Measurements from ENCODE around the gene PLPPR3.
"Not testable (repeated sequence)": the region's sequence is repeated elsewhere in the genome, so short reads cannot be mapped to it uniquely, and the experiment has no call there.

Gene PLPPR3

DNA sequence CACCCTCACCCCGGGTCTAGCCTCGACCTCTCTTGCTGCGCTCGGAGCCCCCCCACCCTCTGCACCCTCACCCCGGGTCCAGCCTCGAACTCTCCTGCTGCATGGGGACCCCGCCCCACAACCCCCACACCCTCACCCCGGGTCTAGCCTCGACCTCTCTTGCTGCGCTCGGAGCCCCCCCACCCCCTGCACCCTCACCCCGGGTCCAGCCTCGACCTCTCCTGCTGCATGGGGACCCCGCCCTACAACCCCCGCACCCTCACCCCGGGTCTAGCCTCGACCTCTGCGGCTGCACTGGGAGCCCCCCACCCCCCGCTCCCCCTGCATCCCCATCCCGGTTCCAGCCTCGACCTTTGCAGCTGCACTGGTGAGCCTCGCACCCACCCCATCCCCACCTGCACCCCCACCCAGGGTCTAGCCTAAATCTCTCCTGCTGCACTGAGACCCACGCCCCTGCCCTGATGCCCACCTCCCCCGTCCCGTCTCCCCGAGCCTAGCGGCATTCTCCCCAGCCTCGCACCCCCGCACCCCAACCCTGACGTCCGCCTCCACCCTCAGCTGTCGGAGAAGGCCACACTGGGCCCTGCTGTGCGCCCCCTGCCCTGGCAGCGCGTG is 39.5 kb upstream of the PLPPR3 start:
- TF ChIP-seq GATA1 (IDR thresholded peaks at IDR 0.05; ENCODE audit: low read depth, low read length) (no peak), POLR2A (IDR thresholded peaks at IDR 0.05; ENCODE audit: low read length) (no peak)
- no peak for DNase-seq

DNA sequence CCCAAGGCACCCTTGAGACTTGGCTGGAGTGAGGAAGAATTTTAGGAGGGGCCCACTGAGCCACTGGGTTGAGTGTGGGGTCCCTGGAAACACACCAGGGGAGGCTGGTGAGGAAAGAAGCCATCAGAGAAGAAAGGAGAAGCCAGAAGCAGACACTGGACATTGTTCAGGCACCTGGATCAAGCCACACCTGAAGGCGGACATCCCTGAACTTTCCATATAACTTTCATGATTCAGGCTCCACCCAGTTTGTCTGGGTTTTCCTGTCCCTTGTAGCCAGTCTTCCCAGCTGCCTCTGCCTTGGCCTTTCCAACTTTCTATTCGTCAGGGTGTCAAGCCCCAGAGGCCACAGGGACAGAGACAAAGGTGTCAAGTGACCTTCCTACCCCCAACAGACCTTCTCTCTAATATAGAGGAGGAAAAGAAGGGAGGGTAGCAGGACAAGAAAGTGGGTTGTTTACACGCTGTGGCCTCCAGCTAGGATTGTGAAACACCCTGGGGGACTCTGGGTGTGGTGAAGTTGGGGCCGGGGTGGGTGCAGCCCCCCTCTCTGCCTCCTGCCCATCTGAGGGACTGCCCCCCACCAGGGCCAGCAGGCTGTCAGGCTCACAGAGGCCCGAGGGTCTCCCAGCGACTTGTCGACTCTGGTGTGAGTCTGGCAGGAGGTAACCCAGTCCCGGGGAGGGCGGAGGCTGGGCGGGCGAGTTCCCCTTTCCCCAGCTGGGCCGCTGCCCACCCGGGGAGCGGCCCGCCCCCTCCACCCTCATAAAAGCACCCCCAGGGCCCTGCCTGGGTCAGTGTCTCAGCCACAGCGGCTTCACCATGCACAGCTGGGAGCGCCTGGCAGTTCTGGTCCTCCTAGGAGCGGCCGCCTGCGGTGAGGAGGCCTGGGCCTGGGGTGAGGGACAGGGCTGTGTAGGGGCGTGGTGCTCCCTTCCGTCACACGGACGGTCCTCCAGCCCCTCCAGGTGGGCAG is 37.4 kb upstream of the PLPPR3 start, which contains the start of gene CFD:
Gene CFD (plus strand): TSS at position 797 of the 976 bp plus-strand sequence. CDS start 26 bp downstream, at position 823.
- TF ChIP-seq GATA1 (IDR thresholded peaks at IDR 0.05; ENCODE audit: low read depth, low read length): no peak
- no peak for TF ChIP-seq POLR2A (IDR thresholded peaks at IDR 0.05; ENCODE audit: low read length)
- DNase-seq: no peak

GRCh38 chr19:858284-858683 is 36.5 kb upstream of the PLPPR3 start:
- no peak for TF ChIP-seq GATA1 (IDR thresholded peaks at IDR 0.05; ENCODE audit: low read depth, low read length)
- no peak for TF ChIP-seq POLR2A (IDR thresholded peaks at IDR 0.05; ENCODE audit: low read length)
- no peak for DNase-seq

DNA sequence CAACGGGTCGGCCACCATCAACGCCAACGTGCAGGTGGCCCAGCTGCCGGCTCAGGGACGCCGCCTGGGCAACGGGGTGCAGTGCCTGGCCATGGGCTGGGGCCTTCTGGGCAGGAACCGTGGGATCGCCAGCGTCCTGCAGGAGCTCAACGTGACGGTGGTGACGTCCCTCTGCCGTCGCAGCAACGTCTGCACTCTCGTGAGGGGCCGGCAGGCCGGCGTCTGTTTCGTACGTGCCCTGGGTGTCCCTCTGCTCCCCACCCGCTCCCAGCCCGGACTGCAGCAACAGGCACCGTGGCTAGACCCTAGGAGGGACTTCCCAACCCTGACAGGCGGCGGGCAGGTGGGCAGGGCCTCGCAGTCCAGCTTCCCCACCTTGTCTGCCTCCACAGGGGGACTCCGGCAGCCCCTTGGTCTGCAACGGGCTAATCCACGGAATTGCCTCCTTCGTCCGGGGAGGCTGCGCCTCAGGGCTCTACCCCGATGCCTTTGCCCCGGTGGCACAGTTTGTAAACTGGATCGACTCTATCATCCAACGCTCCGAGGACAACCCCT is 33.9 kb upstream of the PLPPR3 start:
- DNase-seq: no peak
- no peak for TF ChIP-seq POLR2A (IDR thresholded peaks at IDR 0.05; ENCODE audit: low read length)
- no peak for TF ChIP-seq GATA1 (IDR thresholded peaks at IDR 0.05; ENCODE audit: low read depth, low read length)

DNA sequence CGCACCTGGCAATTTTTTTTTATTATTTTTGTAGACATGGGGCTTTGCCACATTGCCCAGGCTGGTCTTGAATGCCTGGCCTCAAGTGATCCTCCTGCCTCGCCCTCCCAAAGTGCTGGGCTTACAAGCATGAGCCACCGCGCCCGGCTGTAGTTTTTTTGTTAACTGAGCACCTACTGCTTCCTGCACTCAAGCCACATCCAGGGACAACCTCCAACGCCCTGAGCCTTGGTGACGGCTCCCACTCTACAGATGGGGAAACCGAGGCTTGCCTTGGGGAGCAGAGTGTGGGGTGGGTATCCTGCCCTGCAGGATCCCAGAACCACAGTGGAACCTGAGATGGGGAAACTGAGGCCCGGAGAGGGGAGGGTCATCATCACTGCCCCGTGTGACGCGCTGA is 33.4 kb upstream of the PLPPR3 start:
- no peak for TF ChIP-seq GATA1 (IDR thresholded peaks at IDR 0.05; ENCODE audit: low read depth, low read length)
- no peak for DNase-seq

DNA sequence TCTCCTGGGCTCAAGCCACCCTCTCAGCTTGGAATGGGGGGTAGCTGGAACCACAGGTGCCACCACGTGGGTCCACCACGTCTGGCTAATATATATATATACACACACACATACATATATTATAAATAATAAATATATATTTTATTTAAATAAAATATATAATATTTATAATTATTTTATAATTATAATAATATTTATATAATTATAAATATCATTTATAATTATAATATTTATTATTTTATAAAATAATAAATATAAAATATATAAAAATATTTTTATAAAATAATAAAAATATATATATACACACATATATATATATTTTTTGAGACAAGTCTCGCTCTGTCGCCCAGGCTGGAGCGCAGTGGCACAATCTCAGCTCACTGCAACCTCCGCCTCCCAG is 32.8 kb upstream of the PLPPR3 start:
- DNase-seq: no peak
- TF ChIP-seq POLR2A (IDR thresholded peaks at IDR 0.05; ENCODE audit: low read length): no peak

DNA sequence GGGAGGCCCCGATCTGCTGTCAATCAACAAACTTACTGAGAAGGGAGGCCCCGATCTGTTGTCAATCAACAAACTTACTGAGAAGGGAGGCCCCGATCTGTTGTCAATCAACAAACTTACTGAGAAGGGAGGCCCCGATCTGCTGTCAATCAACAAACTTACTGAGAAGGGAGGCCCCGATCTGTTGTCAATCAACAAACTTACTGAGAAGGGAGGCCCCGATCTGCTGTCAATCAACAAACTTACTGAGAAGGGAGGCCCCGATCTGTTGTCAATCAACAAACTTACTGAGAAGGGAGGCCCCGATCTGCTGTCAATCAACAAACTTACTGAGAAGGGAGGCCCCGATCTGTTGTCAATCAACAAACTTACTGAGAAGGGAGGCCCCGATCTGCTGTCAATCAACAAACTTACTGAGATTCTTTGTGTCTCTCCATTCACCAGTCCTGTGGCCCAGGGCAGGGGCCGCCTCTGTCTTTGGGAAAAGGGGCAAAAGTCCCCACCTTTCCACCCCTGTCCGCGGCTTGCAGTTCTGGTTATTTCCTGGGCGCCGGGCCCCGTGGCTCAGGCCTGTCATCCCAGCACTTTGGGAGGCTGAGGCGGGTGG is 32.0 kb upstream of the PLPPR3 start:
- DNase-seq: not testable (repeated sequence)

DNA sequence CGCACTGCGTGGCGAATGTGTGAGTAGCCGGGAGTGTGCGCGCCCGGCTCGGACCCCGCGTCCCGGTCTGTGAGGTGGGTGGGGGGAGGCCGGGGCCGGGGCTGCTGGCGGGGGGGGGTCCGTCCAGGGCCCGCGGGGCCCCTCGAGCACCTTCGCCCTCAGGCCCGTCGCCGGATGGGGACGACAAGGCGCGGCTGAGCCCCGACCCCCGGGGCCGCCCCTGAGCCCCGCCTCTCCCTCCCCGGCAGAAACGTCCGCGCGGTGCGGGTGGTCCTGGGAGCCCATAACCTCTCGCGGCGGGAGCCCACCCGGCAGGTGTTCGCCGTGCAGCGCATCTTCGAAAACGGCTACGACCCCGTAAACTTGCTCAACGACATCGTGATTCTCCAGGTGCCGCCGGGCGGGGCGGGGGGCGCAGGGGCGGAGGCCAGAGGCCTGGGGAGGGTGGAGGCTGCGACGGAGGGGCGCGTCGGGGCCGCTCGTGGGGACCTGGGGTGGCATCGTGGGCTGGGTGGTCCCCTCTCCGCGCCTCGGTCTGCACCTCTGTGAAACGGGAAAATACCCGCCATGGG is 31.3 kb upstream of the PLPPR3 start:
- no peak for TF ChIP-seq POLR2A (IDR thresholded peaks at IDR 0.05; ENCODE audit: low read length)
- TF ChIP-seq GATA1 (IDR thresholded peaks at IDR 0.05; ENCODE audit: low read depth, low read length): no peak
- no peak for DNase-seq

DNA sequence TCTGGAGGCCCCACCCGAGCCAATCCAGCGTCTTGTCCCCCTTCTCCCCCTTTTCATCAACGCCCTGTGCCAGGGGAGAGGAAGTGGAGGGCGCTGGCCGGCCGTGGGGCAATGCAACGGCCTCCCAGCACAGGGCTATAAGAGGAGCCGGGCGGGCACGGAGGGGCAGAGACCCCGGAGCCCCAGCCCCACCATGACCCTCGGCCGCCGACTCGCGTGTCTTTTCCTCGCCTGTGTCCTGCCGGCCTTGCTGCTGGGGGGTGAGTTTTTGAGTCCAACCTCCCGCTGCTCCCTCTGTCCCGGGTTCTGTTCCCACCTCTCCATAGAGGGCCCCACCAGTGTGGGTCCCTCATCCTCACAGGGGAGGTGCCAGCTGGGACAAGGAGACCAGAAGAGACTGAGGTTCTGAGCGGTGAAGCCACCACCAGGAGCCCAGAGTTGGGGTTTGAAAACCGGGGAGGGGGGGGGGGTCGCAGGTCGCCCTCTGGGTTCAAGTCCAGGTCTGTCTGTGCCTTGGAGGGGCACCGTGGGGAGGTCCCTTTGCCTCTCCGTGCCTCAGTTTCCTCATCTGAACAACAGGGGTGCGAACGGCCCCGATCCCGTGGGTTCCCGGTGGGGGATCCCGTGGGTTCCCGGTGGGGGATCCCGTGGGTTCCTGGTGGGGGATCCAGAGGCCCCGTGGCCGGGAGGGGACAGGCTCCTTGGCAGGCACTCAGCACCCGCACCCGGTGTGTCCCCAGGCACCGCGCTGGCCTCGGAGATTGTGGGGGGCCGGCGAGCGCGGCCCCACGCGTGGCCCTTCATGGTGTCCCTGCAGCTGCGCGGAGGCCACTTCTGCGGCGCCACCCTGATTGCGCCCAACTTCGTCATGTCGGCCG is 30.6 kb upstream of the PLPPR3 start, which contains the start of gene ELANE:
Gene ELANE (plus strand): TSS at position 168 of the 878 bp plus-strand sequence. CDS start 26 bp downstream, at position 194.
- TF ChIP-seq POLR2A (IDR thresholded peaks at IDR 0.05; ENCODE audit: low read length): no peak
- no peak for TF ChIP-seq GATA1 (IDR thresholded peaks at IDR 0.05; ENCODE audit: low read depth, low read length)
- DNase-seq: no peak

DNA sequence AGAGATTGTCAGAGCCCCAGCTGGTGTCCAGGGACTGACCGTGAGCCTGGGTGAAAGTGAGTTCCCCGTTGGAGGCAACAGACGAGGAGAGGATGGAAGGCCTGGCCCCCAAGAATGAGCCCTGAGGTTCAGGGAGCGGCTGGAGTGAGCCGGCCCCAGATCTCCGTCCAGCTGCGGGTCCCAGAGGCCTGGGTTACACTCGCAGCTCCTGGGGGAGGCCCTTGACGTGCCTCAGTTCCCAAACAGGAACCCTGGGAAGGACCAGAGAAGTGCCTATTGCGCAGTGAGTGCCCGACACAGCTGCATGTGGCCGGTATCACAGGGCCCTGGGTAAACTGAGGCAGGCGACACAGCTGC is 29.2 kb upstream of the PLPPR3 start:
- no peak for TF ChIP-seq GATA1 (IDR thresholded peaks at IDR 0.05; ENCODE audit: low read depth, low read length)
- no peak for TF ChIP-seq POLR2A (IDR thresholded peaks at IDR 0.05; ENCODE audit: low read length)
- DNase-seq: no peak

GRCh38 chr19:850221-850978 is 28.6 kb upstream of the PLPPR3 start:
- TF ChIP-seq GATA1 (IDR thresholded peaks at IDR 0.05; ENCODE audit: low read depth, low read length) (no peak), POLR2A (IDR thresholded peaks at IDR 0.05; ENCODE audit: low read length) (no peak)
- DNase-seq: peak; percentile 58 to 66

GRCh38 chr19:849195-849594 is 27.4 kb upstream of the PLPPR3 start:
- not testable (repeated sequence) for DNase-seq

Data from erythroblast (primary cell).